GM12891 (cell line): ENCODE results near the gene FOLR1.
"Not testable (repeated sequence)": the region's sequence is repeated elsewhere in the genome, so short reads cannot be mapped to it uniquely, and the experiment has no call there.

Experiments used
- PAX5 ChIP-seq: IDR thresholded peaks from 2 replicates; pipeline ENCODE4 v1.6.1; 2011; ENCODE audit warnings: low read length, moderate library complexity, mild to moderate bottlenecking; ENCODE audit not compliant: insufficient read depth, severe bottlenecking
- POLR2A ChIP-seq: IDR thresholded peaks from 2 replicates; pipeline ENCODE4 v1.6.1; 2011; ENCODE audit warnings: low read depth, low read length, control low read depth
- POLR2AphosphoS5 ChIP-seq: IDR thresholded peaks from 2 replicates; pipeline ENCODE4 v1.6.1; 2011; ENCODE audit warnings: low read depth, low read length, control low read depth
- SPI1 ChIP-seq: IDR thresholded peaks from 2 replicates; pipeline ENCODE4 v1.6.1; 2011; ENCODE audit warnings: low read depth, low read length, control low read depth
- TAF1 ChIP-seq: IDR thresholded peaks from 2 replicates; pipeline ENCODE4 v1.6.1; 2011; ENCODE audit warnings: low read depth, low read length, control low read depth

- not testable (repeated sequence) for TF ChIP-seq POLR2AphosphoS5, POLR2A, TAF1, SPI1, PAX5
Observed at GRCh38 chr11:72172043-72172442, 19.9 kb upstream of the FOLR1 start.
